ENCODE results near the gene CCR9. TPM values are rescaled to one million over a fixed set of nuclear protein-coding genes. Genes with fewer than 3 reads are reported as not detected.

CCR9 gene
- total RNA-seq, 1 donor from 2014 or later = not detected

DNA sequence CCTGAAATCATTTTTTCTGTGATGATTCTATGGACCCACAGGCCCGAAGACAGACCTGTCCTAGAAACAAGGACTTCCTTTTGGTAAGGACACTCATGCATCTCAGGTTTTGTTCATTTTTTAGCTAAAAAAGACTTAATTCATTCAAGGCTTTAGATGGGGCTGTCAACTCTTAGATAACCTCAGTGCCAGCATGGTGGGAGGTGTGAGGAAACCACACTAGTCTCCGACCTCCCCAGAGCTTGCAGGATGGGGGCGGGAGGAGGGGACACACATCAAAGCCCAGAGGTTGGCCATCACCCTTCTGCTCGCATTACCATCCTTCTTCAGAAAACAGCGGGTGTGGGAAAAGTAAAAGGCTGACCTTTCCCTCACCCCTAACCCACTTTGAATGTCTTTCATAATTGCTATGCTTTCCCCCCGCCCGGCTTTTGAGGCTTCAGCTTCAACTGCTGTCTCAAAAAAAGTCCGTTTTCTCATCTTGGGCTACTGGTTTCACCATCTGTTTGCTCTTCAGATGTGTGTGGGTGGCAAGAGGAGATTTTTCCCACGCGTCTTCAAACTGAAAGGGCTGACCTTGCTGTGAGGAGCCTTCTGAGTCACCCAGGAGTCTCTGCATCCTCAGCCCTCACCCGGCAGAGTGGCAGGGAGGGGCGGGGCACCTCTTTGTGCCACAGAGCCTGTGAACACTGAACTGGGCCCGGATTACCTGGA lies 29.3 kb downstream of the CCR9 start:
- Mint-ChIP-seq H3K4me1 (ENCODE audit: low read depth, unreplicated experiment) (no peaks in the 10 kb centered on the region), H3K9me3 (ENCODE audit: unreplicated experiment) (peaks cover 2% of the 10 kb centered on the region), H3K27me3 (ENCODE audit: unreplicated experiment) (peaks cover 3% of the 10 kb centered on the region), H3K36me3 (ENCODE audit: unreplicated experiment) (no peaks in the 10 kb centered on the region), H3K27ac (ENCODE audit: unreplicated experiment) (no peak overlapping the region), H3K4me3 (ENCODE audit: unreplicated experiment) (no peak overlapping the region)
- TF ChIP-seq, protein P1, sequence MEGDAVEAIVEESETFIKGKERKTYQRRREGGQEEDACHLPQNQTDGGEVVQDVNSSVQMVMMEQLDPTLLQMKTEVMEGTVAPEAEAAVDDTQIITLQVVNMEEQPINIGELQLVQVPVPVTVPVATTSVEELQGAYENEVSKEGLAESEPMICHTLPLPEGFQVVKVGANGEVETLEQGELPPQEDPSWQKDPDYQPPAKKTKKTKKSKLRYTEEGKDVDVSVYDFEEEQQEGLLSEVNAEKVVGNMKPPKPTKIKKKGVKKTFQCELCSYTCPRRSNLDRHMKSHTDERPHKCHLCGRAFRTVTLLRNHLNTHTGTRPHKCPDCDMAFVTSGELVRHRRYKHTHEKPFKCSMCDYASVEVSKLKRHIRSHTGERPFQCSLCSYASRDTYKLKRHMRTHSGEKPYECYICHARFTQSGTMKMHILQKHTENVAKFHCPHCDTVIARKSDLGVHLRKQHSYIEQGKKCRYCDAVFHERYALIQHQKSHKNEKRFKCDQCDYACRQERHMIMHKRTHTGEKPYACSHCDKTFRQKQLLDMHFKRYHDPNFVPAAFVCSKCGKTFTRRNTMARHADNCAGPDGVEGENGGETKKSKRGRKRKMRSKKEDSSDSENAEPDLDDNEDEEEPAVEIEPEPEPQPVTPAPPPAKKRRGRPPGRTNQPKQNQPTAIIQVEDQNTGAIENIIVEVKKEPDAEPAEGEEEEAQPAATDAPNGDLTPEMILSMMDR (IDR thresholded peaks at IDR 0.05; ENCODE audit: partially characterized antibody, unreplicated experiment) = no peak
- no peak for DNase-seq

DNA sequence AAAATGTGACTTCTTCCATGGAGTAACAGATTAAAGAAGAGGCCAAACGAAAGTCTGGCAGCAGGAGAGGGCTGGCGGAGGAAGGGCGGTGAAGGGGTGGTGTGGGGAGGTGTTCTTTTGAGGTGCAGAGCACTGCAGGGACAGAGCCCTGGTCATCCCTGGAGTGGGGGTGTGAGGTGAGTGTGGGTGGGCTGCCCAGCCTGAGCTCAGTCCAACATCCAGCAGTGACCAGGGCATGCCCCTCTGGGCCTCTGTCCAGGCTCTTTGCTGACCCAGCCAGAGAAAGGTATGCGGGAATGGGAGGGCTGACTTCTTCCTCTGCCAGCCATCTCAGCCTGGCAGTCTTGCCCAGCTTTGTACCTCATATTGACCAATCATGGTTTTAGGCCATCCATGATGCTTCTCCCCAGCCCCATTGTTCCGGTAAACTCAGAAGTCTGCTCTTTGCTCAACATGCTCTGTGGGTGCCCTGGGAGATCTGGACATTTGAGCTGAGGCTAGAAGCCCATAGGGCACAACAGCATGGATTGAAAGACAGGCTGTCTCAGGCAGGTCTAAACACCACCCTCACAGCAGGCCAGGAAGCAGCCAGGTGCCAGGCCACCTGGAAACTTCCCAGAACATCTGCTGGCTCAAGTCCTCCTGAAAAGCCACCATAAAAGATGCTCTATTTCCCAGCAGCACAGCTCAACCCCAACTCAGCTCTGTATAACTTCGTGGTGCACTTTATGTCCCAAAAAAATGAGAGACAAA lies 31.0 kb downstream of the CCR9 start:
- no peak overlapping the region for H3K4me3 Mint-ChIP-seq (ENCODE audit: unreplicated experiment)
- no peak overlapping the region for H3K27ac Mint-ChIP-seq (ENCODE audit: unreplicated experiment)
- no peaks in the 10 kb centered on the region for H3K4me1 Mint-ChIP-seq (ENCODE audit: low read depth, unreplicated experiment)
- no peak for DNase-seq
- no peaks in the 10 kb centered on the region for H3K36me3 Mint-ChIP-seq (ENCODE audit: unreplicated experiment)
- peaks cover 3% of the 10 kb centered on the region for H3K27me3 Mint-ChIP-seq (ENCODE audit: unreplicated experiment)
- TF ChIP-seq, protein P1 (IDR thresholded peaks at IDR 0.05; ENCODE audit: partially characterized antibody, unreplicated experiment) = no peak
- peaks cover 2% of the 10 kb centered on the region for H3K9me3 Mint-ChIP-seq (ENCODE audit: unreplicated experiment)

DNA sequence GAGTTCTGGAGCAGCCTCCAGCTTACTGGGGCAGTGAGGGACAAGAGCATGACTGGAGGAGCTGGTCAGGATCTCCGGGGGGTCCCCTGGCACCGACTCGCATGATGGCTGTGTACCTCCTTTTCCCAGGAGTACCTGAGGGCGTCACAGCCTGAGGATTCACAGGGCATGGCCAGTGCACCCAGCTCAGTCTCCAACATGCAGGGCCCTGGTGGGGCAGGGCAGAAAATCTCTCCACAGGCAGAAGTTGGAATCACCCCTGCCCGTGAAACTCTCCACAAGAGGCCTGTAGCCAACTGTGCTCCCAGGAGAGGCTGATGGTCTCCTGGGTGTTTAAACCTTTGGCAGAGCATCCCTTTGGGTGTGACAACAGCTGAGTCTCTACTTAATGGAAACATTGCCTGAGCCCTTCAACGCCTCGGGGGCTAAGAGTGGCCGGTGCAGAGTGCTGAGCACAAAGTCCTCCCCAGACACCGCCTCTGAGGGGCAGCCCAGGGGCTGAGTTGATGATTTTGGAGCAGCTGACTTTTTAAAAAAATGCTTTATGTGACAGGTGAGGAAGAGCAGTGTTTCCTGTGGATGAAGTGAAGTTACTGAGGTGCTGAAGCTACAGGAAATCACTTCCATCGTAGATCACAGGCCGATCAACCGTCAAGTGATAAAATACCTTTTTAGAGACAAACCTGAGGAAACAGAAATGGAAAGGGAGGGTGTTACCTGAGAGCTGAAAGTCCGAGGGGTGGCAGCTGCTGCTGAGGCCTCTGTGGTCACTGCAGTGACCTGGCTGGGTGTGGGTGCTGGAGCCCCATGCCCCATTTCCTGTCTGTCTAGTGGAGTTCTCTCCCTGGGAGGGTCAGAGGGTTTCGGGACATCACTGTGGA lies 35.1 kb downstream of the CCR9 start:
- Mint-ChIP-seq H3K27ac (ENCODE audit: unreplicated experiment) (no peak overlapping the region), H3K27me3 (ENCODE audit: unreplicated experiment) (peaks cover 3% of the 10 kb centered on the region), H3K36me3 (ENCODE audit: unreplicated experiment) (no peaks in the 10 kb centered on the region), H3K9me3 (ENCODE audit: unreplicated experiment) (peaks cover 5% of the 10 kb centered on the region), H3K4me3 (ENCODE audit: unreplicated experiment) (no peak overlapping the region), H3K4me1 (ENCODE audit: low read depth, unreplicated experiment) (no peaks in the 10 kb centered on the region)
- TF ChIP-seq, protein P1 (IDR thresholded peaks at IDR 0.05; ENCODE audit: partially characterized antibody, unreplicated experiment) = no peak
- DNase-seq = no peak

DNA sequence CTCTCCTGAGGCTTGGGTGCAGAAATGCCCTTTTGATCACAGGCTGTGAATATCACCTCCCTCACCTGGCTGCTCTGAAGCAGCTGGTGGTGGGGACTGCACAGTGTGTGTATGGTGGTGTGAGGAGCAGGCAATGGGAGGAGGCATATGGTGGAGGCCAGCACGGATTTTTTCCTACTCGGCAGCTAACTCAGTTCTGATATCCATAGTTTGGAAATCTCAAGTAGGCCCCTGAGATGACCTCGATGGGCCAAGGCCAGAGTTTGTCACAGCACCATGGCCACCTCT lies 35.6 kb downstream of the CCR9 start:
- Mint-ChIP-seq H3K27ac (ENCODE audit: unreplicated experiment) (no peak overlapping the region), H3K4me1 (ENCODE audit: low read depth, unreplicated experiment) (no peaks in the 10 kb centered on the region), H3K9me3 (ENCODE audit: unreplicated experiment) (peaks cover 5% of the 10 kb centered on the region), H3K36me3 (ENCODE audit: unreplicated experiment) (no peaks in the 10 kb centered on the region), H3K27me3 (ENCODE audit: unreplicated experiment) (peaks cover 3% of the 10 kb centered on the region), H3K4me3 (ENCODE audit: unreplicated experiment) (no peak overlapping the region)
- TF ChIP-seq, protein P1 (IDR thresholded peaks at IDR 0.05; ENCODE audit: partially characterized antibody, unreplicated experiment) = no peak
- no peak for DNase-seq

All from glutamatergic neuron (in vitro differentiated cells).